GM12891 (cell line): ENCODE data around the gene WFDC9.

Experiments
- POLR2A ChIP-seq: IDR thresholded peaks from 2 replicates; pipeline ENCODE4 v1.6.1; 2011; ENCODE audit warnings: low read depth, low read length, control low read depth
- POLR2AphosphoS5 ChIP-seq: IDR thresholded peaks from 2 replicates; pipeline ENCODE4 v1.6.1; 2011; ENCODE audit warnings: low read depth, low read length, control low read depth
- POU2F2 ChIP-seq: IDR thresholded peaks from 2 replicates; pipeline ENCODE4 v1.6.1; 2011; ENCODE audit warnings: low read depth, mild to moderate bottlenecking, control low read depth, low read length, moderate library complexity
- TAF1 ChIP-seq: IDR thresholded peaks from 2 replicates; pipeline ENCODE4 v1.6.1; 2011; ENCODE audit warnings: low read depth, low read length, control low read depth

- TF ChIP-seq POLR2AphosphoS5: no peak
- no peak for TF ChIP-seq POLR2A
- no peak for TF ChIP-seq TAF1
- no peak for TF ChIP-seq POU2F2
These were observed 47.6 kb downstream of the WFDC9 start for GRCh38 chr20:45583502-45583901.
